Posterior cingulate gyrus (tissue), 11 donors: ENCODE data around the gene ACADS.

ENCODE experiments used
- DNase-seq, 10 donors: peaks; one replicate each; pipeline versions ENCODE4 v3.0.0 to v3.0.0-alpha.2; 2020 to 2021; ENCODE audit warnings: mixed read lengths in 3 of 10
- intact Hi-C: fragments of 100-400 bp; cut with DNase I; formaldehyde crosslinking; loops from one replicate; pipeline ENCODE4 v1.15.1; 2023

The ACADS gene

DNA sequence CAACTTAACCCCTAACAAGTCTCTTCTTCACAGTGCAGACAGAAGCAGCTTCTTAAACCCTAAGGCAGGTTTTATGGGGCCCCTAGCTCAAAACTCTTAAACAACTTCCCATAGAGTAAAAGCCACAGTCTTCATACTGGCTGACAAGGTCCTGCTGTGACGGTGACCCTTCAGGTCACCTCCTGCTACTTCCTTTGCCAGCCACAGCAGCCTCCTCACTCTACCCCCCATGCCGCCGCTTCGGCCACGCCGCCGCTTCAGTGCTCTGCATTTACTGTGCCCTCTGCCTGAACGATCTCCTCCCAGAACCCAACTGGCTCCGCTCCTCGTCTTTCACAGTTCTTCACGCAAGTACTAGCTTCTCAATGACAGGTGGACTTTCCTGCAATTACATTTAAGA is 45.5 kb downstream of the ACADS start:
- intact Hi-C loops: no loop called here
- no peak for DNase-seq

DNA sequence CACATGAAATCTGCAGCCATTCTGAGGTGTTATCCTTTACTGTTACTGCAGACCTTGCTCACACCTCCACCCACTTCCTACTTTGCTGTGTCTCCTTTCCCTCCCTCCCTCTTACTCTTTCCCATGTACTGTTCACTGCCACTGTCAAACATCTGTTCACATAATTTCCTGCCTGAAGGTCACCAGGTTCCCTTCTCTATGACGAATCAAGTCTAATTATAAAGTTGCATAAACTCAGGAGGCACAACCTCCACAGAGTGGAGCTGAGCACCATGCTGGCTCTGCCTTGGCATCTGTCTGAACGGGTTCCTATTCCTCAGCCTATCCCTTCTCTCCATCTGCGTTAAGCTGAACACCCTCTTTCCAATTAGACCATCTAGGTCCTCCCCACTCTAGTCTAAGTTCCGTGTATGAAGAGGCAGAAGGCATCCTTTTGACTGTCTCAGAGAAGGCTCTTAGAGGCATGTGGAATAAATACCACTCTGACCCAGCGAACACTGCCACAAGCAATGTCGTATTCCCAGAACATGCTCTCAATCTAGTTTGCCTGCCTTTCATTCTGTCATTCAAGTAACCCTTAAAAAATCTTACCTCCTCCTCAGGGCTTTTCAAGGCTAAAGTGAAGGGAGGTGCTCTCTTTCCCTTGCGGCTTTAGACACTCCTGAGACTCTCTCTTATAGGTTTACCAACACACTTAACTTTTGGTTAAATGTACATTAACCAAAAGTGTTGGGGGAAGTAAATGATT is 48.7 kb downstream of the ACADS start:
- DNase-seq: no peak
- intact Hi-C loops: no loop called here

DNA sequence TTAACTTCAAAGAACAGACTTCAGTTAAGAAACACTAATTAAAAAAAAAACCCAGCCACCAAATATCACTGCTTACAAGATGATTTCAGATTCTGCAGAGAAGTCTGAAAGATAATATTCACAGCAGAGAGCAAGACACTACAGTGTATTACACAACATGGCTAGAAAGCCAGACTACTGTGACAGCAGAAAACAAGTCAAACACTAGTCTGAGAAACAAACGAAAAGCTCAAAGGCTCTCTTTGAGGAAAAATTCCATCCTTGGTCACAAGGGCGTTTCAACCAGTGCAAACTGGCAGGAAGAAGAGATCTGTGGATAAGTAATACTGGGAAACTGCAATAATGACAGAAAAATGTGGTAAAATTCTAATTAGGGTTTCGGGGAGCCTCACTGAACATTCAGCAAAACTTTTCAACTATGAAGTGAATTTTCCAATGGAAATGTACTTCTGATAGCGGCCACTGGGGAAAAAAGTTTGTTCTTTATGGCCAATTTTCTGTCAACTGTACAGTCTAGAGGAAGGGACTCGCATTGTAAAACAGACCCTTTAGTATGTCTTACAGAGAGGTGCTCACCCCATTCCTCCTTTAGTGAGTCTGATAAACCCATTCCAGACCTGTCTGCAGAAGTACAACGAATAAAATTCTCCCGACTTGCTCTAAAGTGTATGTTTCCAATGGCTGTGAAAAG is 50.4 kb downstream of the ACADS start:
- intact Hi-C loops: no loop called here
- DNase-seq: no peak

DNA sequence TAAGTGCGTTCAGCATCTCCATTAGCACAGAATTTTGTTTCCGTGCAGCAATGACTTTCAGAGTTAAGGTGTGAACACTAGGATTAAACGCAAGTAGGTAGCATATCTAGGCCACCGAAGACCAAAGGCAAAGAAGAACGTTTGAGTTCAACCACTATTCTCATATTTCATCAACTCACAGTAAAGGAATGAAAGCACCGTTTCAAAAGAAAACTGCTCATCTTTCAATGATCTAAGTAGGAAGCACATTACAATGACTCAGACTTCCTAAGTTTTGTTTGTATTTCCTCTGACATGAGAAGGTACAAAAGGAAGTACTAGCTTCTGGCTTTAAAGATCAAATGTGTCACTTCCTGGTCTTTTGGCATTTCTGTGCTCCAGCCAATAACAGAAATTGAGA is 57.6 kb downstream of the ACADS start:
- intact Hi-C loops: no loop called here
- DNase-seq: no peak

DNA sequence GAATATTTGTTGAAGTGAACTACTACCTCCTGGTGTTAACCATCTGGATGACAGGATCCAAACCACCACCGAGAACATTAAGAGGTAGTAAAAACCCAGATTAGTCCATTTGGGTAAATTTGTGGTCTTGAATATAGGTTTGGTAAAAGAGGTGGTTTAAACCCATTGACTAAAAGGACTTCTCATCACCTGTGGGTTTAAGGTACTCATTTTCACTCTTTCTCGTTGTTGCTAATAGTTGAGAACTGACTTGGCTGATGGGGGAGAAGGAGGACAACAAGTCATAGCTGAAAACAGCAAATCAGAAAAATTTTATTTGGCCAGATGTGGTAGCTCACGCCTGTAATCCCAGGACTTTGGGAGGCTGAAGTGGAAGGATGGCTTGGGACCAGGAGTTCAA is 59.2 kb downstream of the ACADS start:
- no peak for DNase-seq
- intact Hi-C loops: no loop called here

DNA sequence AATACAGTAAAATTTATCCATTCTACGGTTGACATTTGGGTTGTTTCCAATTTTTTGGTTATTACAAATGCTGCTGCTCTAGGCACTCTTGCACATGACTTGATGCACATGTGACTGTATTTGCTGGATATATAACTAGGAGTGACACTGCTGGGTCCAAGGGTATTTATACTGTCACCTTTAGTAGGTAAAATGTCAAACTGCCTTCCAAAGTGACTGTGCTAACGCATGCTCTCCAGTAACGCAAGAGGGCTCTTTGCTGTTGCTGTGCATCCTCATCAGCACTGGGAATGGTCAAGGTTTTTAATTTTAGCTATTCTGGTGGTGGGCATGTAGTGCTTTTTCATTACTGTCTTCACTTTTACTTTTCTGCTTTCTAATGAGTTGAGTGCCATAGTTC is 62.3 kb downstream of the ACADS start:
- intact Hi-C loops: no loop called here
- DNase-seq: no peak
